A673 (cell line): ENCODE data around the gene SPSB1. TPM values are rescaled to one million over a fixed set of nuclear protein-coding genes. Genes with fewer than 3 reads are reported as not detected.

Experiments
- BruUV-seq: library from RNA; stranded (reverse); fragments of 400-500 nt; replicated peaks from 2 replicates; lab custom pipeline; 2021; lab: Mats Ljungman, UMichigan
- CTCF ChIA-PET: fragments of 300-600 bp; sonication (Branson Sonifier 250); formaldehyde crosslinking; loops from one replicate; lab custom pipeline; 2022; ENCODE audit warnings: antibody characterized with exemption; lab: Charles Lee
- POLR2A ChIA-PET: fragments of 300-600 bp; sonication (Branson Sonifier 250); formaldehyde crosslinking; loops from one replicate; lab custom pipeline; 2022; ENCODE audit warnings: antibody characterized with exemption; ENCODE audit not compliant: low non-redundant PET; lab: Charles Lee
- DNase-seq: peaks from one replicate; pipeline ENCODE4 v3.0.0-alpha.2; 2015; ENCODE audit warnings: low spot score
- H3K27ac ChIP-seq: fragments of 200-600 bp; sonication (generic); 2 replicates; pipeline ENCODE4 v1.5.1; 2016; ENCODE audit warnings: mixed run types, low read depth, mild to moderate bottlenecking, mixed read lengths, antibody characterized with exemption, low read length; ENCODE audit not compliant: poor library complexity, severe bottlenecking
- H3K27me3 ChIP-seq: fragments of 200-600 bp; sonication (generic); replicated peaks from 2 replicates; pipeline ENCODE4 v1.6.1; 2017; ENCODE audit warnings: mixed run types, low read depth, mild to moderate bottlenecking, mixed read lengths, antibody characterized with exemption, low read length; ENCODE audit not compliant: insufficient read depth, poor library complexity
- H3K36me3 ChIP-seq: fragments of 200-600 bp; sonication (generic); 2 replicates; pipeline ENCODE4 v1.6.1; 2016; ENCODE audit warnings: mixed run types, mild to moderate bottlenecking, mixed read lengths, antibody characterized with exemption, low read length; ENCODE audit not compliant: insufficient read depth, poor library complexity, severe bottlenecking
- H3K4me1 ChIP-seq: fragments of 200-600 bp; sonication (generic); 2 replicates; pipeline ENCODE4 v1.6.1; 2017; ENCODE audit warnings: mixed run types, mild to moderate bottlenecking, mixed read lengths, antibody characterized with exemption, low read length; ENCODE audit not compliant: insufficient read depth, poor library complexity, severe bottlenecking
- H3K4me3 ChIP-seq: fragments of 200-600 bp; sonication (generic); 2 replicates; pipeline ENCODE4 v1.5.1; 2016; ENCODE audit warnings: low read depth, mixed run types, mild to moderate bottlenecking, mixed read lengths, low read length; ENCODE audit not compliant: poor library complexity, severe bottlenecking
- H3K9me3 ChIP-seq: fragments of 200-600 bp; sonication (generic); 2 replicates; pipeline ENCODE4 v1.6.1; 2016; ENCODE audit warnings: mixed run types, low read depth, mild to moderate bottlenecking, mixed read lengths, antibody characterized with exemption, low read length; ENCODE audit not compliant: poor library complexity, severe bottlenecking
- CTCF ChIP-seq: fragments of 300-800, 200-600 bp; sonication (generic); conservative IDR thresholded peaks from 2 replicates; pipeline ENCODE4 v1.5.1; 2017; ENCODE audit warnings: low read depth, mild to moderate bottlenecking, antibody characterized with exemption, low read length, moderate library complexity, mixed read lengths
- EZH2 ChIP-seq: fragments of 200-600 bp; sonication (generic); IDR thresholded peaks from 2 replicates; pipeline ENCODE4 v1.6.1; 2017; ENCODE audit warnings: borderline replicate concordance, low read depth, mild to moderate bottlenecking, mixed read lengths, antibody characterized with exemption, low read length; ENCODE audit not compliant: poor library complexity, severe bottlenecking
- intact Hi-C: fragments of 100-400 bp; cut with micrococcal nuclease; formaldehyde crosslinking; loops from one replicate; pipeline ENCODE4 v1.10.0; 2022; ENCODE audit not compliant: unreplicated experiment
- total RNA-seq: library from RNA; stranded (reverse); gene quantifications from 2 replicates; pipeline ENCODE4 v1.2.3, GENCODE V29; 2021

SPSB1 gene
- total RNA-seq, 1 experiment from 2014 or later, result 11.8 TPM

- POLR2A ChIA-PET, result no interaction called here
- no peak for TF ChIP-seq EZH2
- no peak for TF ChIP-seq CTCF
- Histone ChIP-seq H3K4me1 (no peaks in the 10 kb centered on the region), H3K9me3 (no peaks in the 10 kb centered on the region), H3K4me3 (no peak overlapping the region), H3K36me3 (no peaks in the 10 kb centered on the region), H3K27me3 (no peaks in the 10 kb centered on the region), H3K27ac (no peak overlapping the region)
- CTCF ChIA-PET, result no interaction called here
- intact Hi-C loops, result no loop called here
- no peak for DNase-seq
- no TSS peak for BruUV-seq
Measured at GRCh38 chr1:9340864-9341263, 48.2 kb downstream of the SPSB1 start.

GRCh38 chr1:9341301-9341845 lies 48.7 kb downstream of the SPSB1 start:
- BruUV-seq, result no TSS peak
- intact Hi-C loops, result no loop called here
- ChIA-PET POLR2A (no interaction called here), CTCF (interaction anchor here (0.6 kb wide), 1 partner anchor 69 kb away, joined by 3 read pairs; no protein-coding TSS in a partner anchor)
- DNase-seq, result no peak
- TF ChIP-seq EZH2 (no peak), CTCF (no peak)
- H3K9me3 ChIP-seq, result no peaks in the 10 kb centered on the region
- no peaks in the 10 kb centered on the region for H3K4me1 ChIP-seq
- H3K36me3 ChIP-seq, result no peaks in the 10 kb centered on the region
- no peak overlapping the region for H3K27ac ChIP-seq
- H3K27me3 ChIP-seq, result no peaks in the 10 kb centered on the region
- no peak overlapping the region for H3K4me3 ChIP-seq

- intact Hi-C loops, result no loop called here
- no peaks in the 10 kb centered on the region for H3K9me3 ChIP-seq
- no peak for DNase-seq
- no TSS peak for BruUV-seq
- H3K4me3 ChIP-seq, result no peak overlapping the region
- TF ChIP-seq CTCF (no peak), EZH2 (no peak)
- H3K27me3 ChIP-seq, result no peaks in the 10 kb centered on the region
- H3K27ac ChIP-seq, result no peak overlapping the region
- H3K36me3 ChIP-seq, result no peaks in the 10 kb centered on the region
- CTCF ChIA-PET, result no interaction called here
- H3K4me1 ChIP-seq, result no peaks in the 10 kb centered on the region
- POLR2A ChIA-PET, result no interaction called here
Measured at GRCh38 chr1:9343269-9343668, 50.6 kb downstream of the SPSB1 start.
